ENCODE measurements around the gene DMRT2.

The DMRT2 gene

GRCh38 chr9:1087120-1087881, 37.1 kb downstream of the DMRT2 start:
- H3K4me1 Mint-ChIP-seq, result no peaks in the 10 kb centered on the region
- H3K36me3 Mint-ChIP-seq (ENCODE audit: low read depth), result no peaks in the 10 kb centered on the region
- peaks cover 19% of the 10 kb centered on the region for H3K27me3 Mint-ChIP-seq
- no peaks in the 10 kb centered on the region for H3K9me3 Mint-ChIP-seq
- H3K4me3 Mint-ChIP-seq, result no peak overlapping the region
- H3K27ac Mint-ChIP-seq, result no peak overlapping the region
- DNase-seq (no peak), ATAC-seq (no peak)

- no peak for DNase-seq
- H3K9me3 Mint-ChIP-seq, result no peaks in the 10 kb centered on the region
- H3K4me3 Mint-ChIP-seq, result no peak overlapping the region
- H3K36me3 Mint-ChIP-seq (ENCODE audit: low read depth), result no peaks in the 10 kb centered on the region
- H3K27me3 Mint-ChIP-seq, result peaks cover 12% of the 10 kb centered on the region
- no peak for ATAC-seq
- H3K4me1 Mint-ChIP-seq, result no peaks in the 10 kb centered on the region
- no peak overlapping the region for H3K27ac Mint-ChIP-seq
Observed at GRCh38 chr9:1094749-1095148, 44.6 kb downstream of the DMRT2 start.

- ATAC-seq (no peak), DNase-seq (no peak)
- H3K9me3 Mint-ChIP-seq, result no peaks in the 10 kb centered on the region
- no peaks in the 10 kb centered on the region for H3K4me1 Mint-ChIP-seq
- peaks cover 13% of the 10 kb centered on the region for H3K27me3 Mint-ChIP-seq
- no peak overlapping the region for H3K27ac Mint-ChIP-seq
- H3K36me3 Mint-ChIP-seq (ENCODE audit: low read depth), result no peaks in the 10 kb centered on the region
- H3K4me3 Mint-ChIP-seq, result no peak overlapping the region
Observed at GRCh38 chr9:1096155-1096964, 46.2 kb downstream of the DMRT2 start.

GRCh38 chr9:1098551-1098950, 48.4 kb downstream of the DMRT2 start:
- Mint-ChIP-seq H3K27me3 (peaks cover 11% of the 10 kb centered on the region), H3K4me1 (no peaks in the 10 kb centered on the region), H3K36me3 (ENCODE audit: low read depth) (no peaks in the 10 kb centered on the region), H3K4me3 (no peak overlapping the region), H3K27ac (no peak overlapping the region), H3K9me3 (peaks cover 2% of the 10 kb centered on the region)
- ATAC-seq (no peak), DNase-seq (no peak)

- peaks cover 11% of the 10 kb centered on the region for H3K9me3 Mint-ChIP-seq
- H3K4me3 Mint-ChIP-seq, result no peak overlapping the region
- no peaks in the 10 kb centered on the region for H3K36me3 Mint-ChIP-seq (ENCODE audit: low read depth)
- H3K27ac Mint-ChIP-seq, result no peak overlapping the region
- ATAC-seq (no peak), DNase-seq (no peak)
- H3K4me1 Mint-ChIP-seq, result no peaks in the 10 kb centered on the region
- H3K27me3 Mint-ChIP-seq, result peaks cover 15% of the 10 kb centered on the region
Observed at GRCh38 chr9:1100201-1100600, 50.0 kb downstream of the DMRT2 start.

- Mint-ChIP-seq H3K9me3 (peaks cover 11% of the 10 kb centered on the region), H3K4me3 (no peak overlapping the region), H3K36me3 (ENCODE audit: low read depth) (no peaks in the 10 kb centered on the region), H3K27ac (no peak overlapping the region), H3K27me3 (peaks cover 15% of the 10 kb centered on the region), H3K4me1 (no peaks in the 10 kb centered on the region)
- no peak for DNase-seq
- no peak for ATAC-seq
Observed at GRCh38 chr9:1100945-1101344, 50.8 kb downstream of the DMRT2 start.

- Mint-ChIP-seq H3K9me3 (peaks cover 11% of the 10 kb centered on the region), H3K36me3 (ENCODE audit: low read depth) (no peaks in the 10 kb centered on the region), H3K27ac (no peak overlapping the region), H3K4me3 (no peak overlapping the region), H3K4me1 (no peaks in the 10 kb centered on the region), H3K27me3 (peaks cover 11% of the 10 kb centered on the region)
- DNase-seq (no peak), ATAC-seq (no peak)
Observed at GRCh38 chr9:1101846-1102641, 51.9 kb downstream of the DMRT2 start.

GRCh38 chr9:1102642-1102970, 52.4 kb downstream of the DMRT2 start:
- Mint-ChIP-seq H3K4me3 (no peak overlapping the region), H3K27me3 (peaks cover 11% of the 10 kb centered on the region), H3K27ac (no peak overlapping the region), H3K4me1 (no peaks in the 10 kb centered on the region), H3K36me3 (ENCODE audit: low read depth) (no peaks in the 10 kb centered on the region), H3K9me3 (peaks cover 11% of the 10 kb centered on the region)
- ATAC-seq (no peak), DNase-seq (no peak)

Data from activated naive CD8-positive, alpha-beta T cell treated with anti-CD3 and anti-CD28 coated beads, Interleukin-2, amount 50 U/mL, for 24 hours (primary cell).